ENCODE results near the gene KRTAP4-7. TPM values are rescaled to one million over a fixed set of nuclear protein-coding genes. Genes with fewer than 3 reads are reported as not detected.
"Not testable (repeated sequence)": the region's sequence is repeated elsewhere in the genome, so short reads cannot be mapped to it uniquely, and the experiment has no call there.

Gene KRTAP4-7
- total and polyA plus RNA-seq, 7 experiments from 2014 or later, result not detected

- H3K27me3 Mint-ChIP-seq, result peaks cover 0 to 12% (median 6%) of the 10 kb centered on the region in 5 donors
- H3K36me3 ChIP-seq (ENCODE audit: control insufficient read depth in 2 of 3, insufficient read depth in 3 of 3, low read length in 3 of 3); H3K27me3 ChIP-seq (ENCODE audit: control insufficient read depth in 2 of 2, insufficient read depth in 2 of 2, low read length in 2 of 2); ATAC-seq; DNase-seq; H3K4me3 ChIP-seq (ENCODE audit: low read length); intact Hi-C loops (cut with micrococcal nuclease); H3K4me1 ChIP-seq (ENCODE audit: control insufficient read depth in 2 of 2, insufficient read depth in 2 of 2, low read length in 2 of 2); H3K27ac ChIP-seq (ENCODE audit: low read depth, low read length); H3K9me3 ChIP-seq (ENCODE audit: control insufficient read depth in 2 of 3, low read length in 3 of 3): not testable (repeated sequence)
- CTCF ChIA-PET, result interaction anchor here (0.9 kb wide), 1 partner anchor 214 kb away, joined by 3 read pairs; no protein-coding TSS in a partner anchor
- peak overlapping the region in 1 of 9 donors; percentile 23 for H3K27ac Mint-ChIP-seq
- peaks cover 0 to 21% (median 12%) of the 10 kb centered on the region in 7 donors for H3K4me1 Mint-ChIP-seq
- POLR2A ChIA-PET, result interaction anchor here (0.7 kb wide), 1 partner anchor 42 kb away, joined by 4 read pairs; no protein-coding TSS in a partner anchor
- H3K9me3 Mint-ChIP-seq, result peaks cover 0 to 22% (median 4%) of the 10 kb centered on the region in 11 donors
- peak overlapping the region in 3 of 10 donors; percentile 33 to 42 (median 39) for H3K4me3 Mint-ChIP-seq
- peaks cover 0 to 11% (median 5%) of the 10 kb centered on the region in 5 donors for H3K36me3 Mint-ChIP-seq
Observed at GRCh38 chr17:41108728-41109386, 24.9 kb downstream of the KRTAP4-7 start.

GRCh38 chr17:41111151-41111885, 27.4 kb downstream of the KRTAP4-7 start:
- no peak overlapping the region for H3K4me3 ChIP-seq (ENCODE audit: low read length)
- intact Hi-C loops (cut with micrococcal nuclease), result no loop called here
- Mint-ChIP-seq H3K36me3 (peaks cover 0 to 11% (median 5%) of the 10 kb centered on the region in 5 donors), H3K27me3 (peaks cover 0 to 11% (median 3%) of the 10 kb centered on the region in 5 donors), H3K27ac (no peak overlapping the region), H3K9me3 (peaks cover 0 to 22% (median 4%) of the 10 kb centered on the region in 11 donors), H3K4me3 (no peak overlapping the region), H3K4me1 (peaks cover 0 to 22% (median 12%) of the 10 kb centered on the region in 7 donors)
- peaks cover 0 to 7% of the 10 kb centered on the region in 2 donors for H3K4me1 ChIP-seq (ENCODE audit: control insufficient read depth in 2 of 2, insufficient read depth in 2 of 2, low read length in 2 of 2)
- H3K27ac ChIP-seq (ENCODE audit: low read depth, low read length), result no peak overlapping the region
- DNase-seq, result no peak
- POLR2A ChIA-PET, result interaction anchor here (0.6 kb wide), 1 partner anchor 1496 kb away, joined by 3 read pairs; no protein-coding TSS in a partner anchor
- H3K27me3 ChIP-seq (ENCODE audit: control insufficient read depth in 2 of 2, insufficient read depth in 2 of 2, low read length in 2 of 2), result no peaks in the 10 kb centered on the region
- H3K36me3 ChIP-seq (ENCODE audit: control insufficient read depth in 2 of 3, insufficient read depth in 3 of 3, low read length in 3 of 3), result no peaks in the 10 kb centered on the region
- CTCF ChIA-PET, result no interaction called here
- no peak for ATAC-seq
- no peaks in the 10 kb centered on the region for H3K9me3 ChIP-seq (ENCODE audit: control insufficient read depth in 2 of 3, low read length in 3 of 3)

DNA sequence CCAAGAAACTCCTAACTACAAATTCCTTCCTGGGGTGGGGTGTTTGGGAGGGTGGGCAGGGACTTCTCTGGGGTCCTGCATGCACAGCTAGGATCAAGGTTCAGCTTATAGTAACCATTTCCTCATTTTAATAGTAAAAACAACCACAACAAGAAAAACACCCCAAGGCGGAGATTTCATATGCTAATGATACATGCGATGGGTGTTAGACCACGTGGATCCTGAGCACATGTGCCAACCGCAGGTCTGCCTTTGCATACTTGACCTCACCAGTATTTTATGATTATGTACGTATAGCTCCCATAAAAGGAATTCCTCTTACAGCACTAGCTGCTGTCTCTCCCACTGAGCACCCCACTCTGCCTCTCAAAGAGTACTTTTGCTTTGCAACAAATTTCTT, 32.3 kb downstream of the KRTAP4-7 start:
- CTCF ChIA-PET, result no interaction called here
- Histone ChIP-seq H3K4me1 (ENCODE audit: control insufficient read depth in 2 of 2, insufficient read depth in 2 of 2, low read length in 2 of 2) (peaks cover 5 to 7% of the 10 kb centered on the region in 2 donors), H3K27me3 (ENCODE audit: control insufficient read depth in 2 of 2, insufficient read depth in 2 of 2, low read length in 2 of 2) (no peaks in the 10 kb centered on the region), H3K9me3 (ENCODE audit: control insufficient read depth in 2 of 3, low read length in 3 of 3) (no peaks in the 10 kb centered on the region), H3K36me3 (ENCODE audit: control insufficient read depth in 2 of 3, insufficient read depth in 3 of 3, low read length in 3 of 3) (no peaks in the 10 kb centered on the region), H3K27ac (ENCODE audit: low read depth, low read length) (no peak overlapping the region), H3K4me3 (ENCODE audit: low read length) (no peak overlapping the region)
- Mint-ChIP-seq H3K27ac (no peak overlapping the region), H3K4me1 (peaks cover 4 to 40% (median 29%) of the 10 kb centered on the region in 7 donors), H3K4me3 (no peak overlapping the region), H3K27me3 (peaks cover 0 to 15% (median 0%) of the 10 kb centered on the region in 5 donors), H3K9me3 (peaks cover 0 to 17% (median 1%) of the 10 kb centered on the region in 11 donors), H3K36me3 (peaks cover 0 to 6% (median 2%) of the 10 kb centered on the region in 5 donors)
- no peak for DNase-seq
- peak; percentile 36 for ATAC-seq
- intact Hi-C loops (cut with micrococcal nuclease), result no loop called here
- POLR2A ChIA-PET, result no interaction called here

GRCh38 chr17:41117846-41118386, 34.0 kb downstream of the KRTAP4-7 start, which contains the start of gene KRTAP4-11:
Gene KRTAP4-11, minus strand, starts transcription at chr17:41118373. Its CDS starts 58 bp downstream, at chr17:41118315.
- H3K36me3 Mint-ChIP-seq; ATAC-seq; CTCF ChIA-PET; DNase-seq; POLR2A ChIA-PET; intact Hi-C loops (cut with micrococcal nuclease); H3K9me3 ChIP-seq (ENCODE audit: control insufficient read depth in 2 of 3, low read length in 3 of 3); H3K27ac ChIP-seq (ENCODE audit: low read depth, low read length); H3K36me3 ChIP-seq (ENCODE audit: control insufficient read depth in 2 of 3, insufficient read depth in 3 of 3, low read length in 3 of 3); H3K4me3 ChIP-seq (ENCODE audit: low read length); H3K9me3 Mint-ChIP-seq; H3K27me3 ChIP-seq (ENCODE audit: control insufficient read depth in 2 of 2, insufficient read depth in 2 of 2, low read length in 2 of 2); H3K4me1 ChIP-seq (ENCODE audit: control insufficient read depth in 2 of 2, insufficient read depth in 2 of 2, low read length in 2 of 2): not testable (repeated sequence)
- H3K4me1 Mint-ChIP-seq, result peaks cover 4 to 53% (median 38%) of the 10 kb centered on the region in 7 donors
- peak within 1 kb of the TSS in 7 of 9 donors; percentile 25 to 92 (median 55) for H3K27ac Mint-ChIP-seq
- H3K27me3 Mint-ChIP-seq, result peaks cover 0 to 17% (median 0%) of the 10 kb centered on the region in 5 donors
- peak within 1 kb of the TSS in 1 of 10 donors; percentile 29 for H3K4me3 Mint-ChIP-seq

GRCh38 chr17:41118721-41119120, 34.8 kb downstream of the KRTAP4-7 start:
- POLR2A ChIA-PET, result interaction anchor here (0.6 kb wide), 1 partner anchor 8 kb away, joined by 4 read pairs; no protein-coding TSS in a partner anchor

More at GRCh38 chr17:41118721-41119120, 34.8 kb downstream of the KRTAP4-7 start:
- no peak overlapping the region for H3K4me3 Mint-ChIP-seq
- intact Hi-C loops (cut with micrococcal nuclease), result no loop called here
- Histone ChIP-seq H3K4me3 (ENCODE audit: low read length) (no peak overlapping the region), H3K36me3 (ENCODE audit: control insufficient read depth in 2 of 3, insufficient read depth in 3 of 3, low read length in 3 of 3) (no peaks in the 10 kb centered on the region), H3K4me1 (ENCODE audit: control insufficient read depth in 2 of 2, insufficient read depth in 2 of 2, low read length in 2 of 2) (peaks cover 5 to 17% of the 10 kb centered on the region in 2 donors), H3K27ac (ENCODE audit: low read depth, low read length) (no peak overlapping the region), H3K27me3 (ENCODE audit: control insufficient read depth in 2 of 2, insufficient read depth in 2 of 2, low read length in 2 of 2) (no peaks in the 10 kb centered on the region), H3K9me3 (ENCODE audit: control insufficient read depth in 2 of 3, low read length in 3 of 3) (no peaks in the 10 kb centered on the region)
- H3K27ac Mint-ChIP-seq, result peak overlapping the region in 3 of 9 donors; percentile 12 to 53 (median 43)
- H3K27me3 Mint-ChIP-seq, result peaks cover 0 to 19% (median 0%) of the 10 kb centered on the region in 5 donors
- DNase-seq (no peak), ATAC-seq (no peak)
- H3K36me3 Mint-ChIP-seq, result peaks cover 0 to 4% (median 0%) of the 10 kb centered on the region in 5 donors
- H3K9me3 Mint-ChIP-seq, result peaks cover 0 to 8% (median 0%) of the 10 kb centered on the region in 11 donors
- CTCF ChIA-PET, result no interaction called here
- peaks cover 4 to 60% (median 45%) of the 10 kb centered on the region in 7 donors for H3K4me1 Mint-ChIP-seq
